Measurements from ENCODE around the gene GSG1L. TPM values are rescaled to one million over a fixed set of nuclear protein-coding genes. Genes with fewer than 3 reads are reported as not detected.

Gene GSG1L
- not detected in 2 replicates for total RNA-seq

GRCh38 chr16:28063591-28064061 is at the start of gene GSG1L:
Gene GSG1L, minus strand, starts transcription at chr16:28063714. Its CDS starts 290 bp downstream, at chr16:28063424.

Other genes starting within 250 kb of the GSG1L start
- gene XPO6, start 148.3 kb upstream of the GSG1L start, total RNA-seq: 54.0 and 62.4 TPM in 2 replicates
- not detected in 2 replicates for gene SBK1, start 228.8 kb upstream of the GSG1L start, total RNA-seq

All from pericardium fibroblast (primary cell).